DMS79 treated with DMSO at 0.1 percent for 48 hours (cell line): ENCODE results near the gene YIPF2.

Experiments
- DNase-seq: peaks from one replicate; lab custom pipeline; 2025; lab: John Stamatoyannopoulos, UW

The YIPF2 gene

DNA sequence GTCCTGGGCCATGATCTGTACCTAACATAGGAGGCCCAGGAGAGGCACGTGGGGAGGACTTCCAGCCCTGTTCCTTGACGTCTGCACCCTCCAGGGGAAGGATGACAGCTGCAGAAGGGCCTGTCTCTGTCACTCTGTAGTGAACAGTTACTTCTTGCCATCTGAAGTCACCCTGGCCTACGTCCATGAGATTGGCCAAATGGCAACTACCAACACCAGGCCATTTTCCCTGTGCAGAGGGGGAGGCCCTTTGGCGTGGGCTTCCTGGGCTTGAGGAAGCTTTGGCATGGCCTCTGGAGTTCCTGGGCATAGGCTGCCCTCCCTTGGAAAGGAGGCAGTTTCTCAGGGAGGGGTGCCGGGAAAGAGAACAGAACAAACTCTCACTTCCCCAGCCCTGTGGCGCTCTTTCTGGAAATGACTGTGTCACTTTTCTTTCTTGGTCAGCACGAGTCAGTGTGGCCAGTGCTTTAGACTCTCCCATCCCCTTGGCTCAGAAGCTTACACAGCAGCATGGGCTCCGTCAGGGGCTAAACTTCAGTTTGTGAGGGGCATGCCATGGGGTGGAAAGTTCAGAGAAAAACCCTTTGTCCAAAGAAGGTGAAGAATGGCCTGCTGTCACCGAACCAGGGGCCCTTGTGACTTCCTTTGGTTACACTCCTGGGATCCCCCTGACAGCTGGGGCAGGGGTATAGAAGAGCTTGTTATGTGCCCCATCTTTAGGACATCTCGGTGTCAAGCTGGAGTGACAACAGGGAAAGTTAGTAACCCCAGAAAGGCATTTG, 51.8 kb downstream of the YIPF2 start:
- no peak for DNase-seq

DNA sequence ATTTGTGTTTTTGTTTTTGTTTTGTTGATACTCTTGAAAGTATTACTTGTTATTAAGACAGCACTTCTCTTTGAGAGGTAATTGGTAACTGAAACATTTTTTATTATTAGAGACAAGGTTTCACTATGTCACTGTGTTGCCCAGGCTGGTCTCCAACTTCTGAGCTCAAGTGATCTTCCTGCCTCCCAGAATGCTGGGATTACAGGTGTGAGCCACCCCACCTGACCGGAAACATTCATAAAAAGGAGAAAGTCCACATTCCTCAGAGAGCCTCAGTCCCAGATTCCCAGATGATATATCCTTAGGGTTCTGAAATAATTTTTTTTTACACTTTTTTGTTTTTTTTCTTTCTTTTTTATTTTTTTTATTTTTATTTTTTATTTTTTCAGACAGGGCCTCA, 54.4 kb downstream of the YIPF2 start:
- no peak for DNase-seq

DNA sequence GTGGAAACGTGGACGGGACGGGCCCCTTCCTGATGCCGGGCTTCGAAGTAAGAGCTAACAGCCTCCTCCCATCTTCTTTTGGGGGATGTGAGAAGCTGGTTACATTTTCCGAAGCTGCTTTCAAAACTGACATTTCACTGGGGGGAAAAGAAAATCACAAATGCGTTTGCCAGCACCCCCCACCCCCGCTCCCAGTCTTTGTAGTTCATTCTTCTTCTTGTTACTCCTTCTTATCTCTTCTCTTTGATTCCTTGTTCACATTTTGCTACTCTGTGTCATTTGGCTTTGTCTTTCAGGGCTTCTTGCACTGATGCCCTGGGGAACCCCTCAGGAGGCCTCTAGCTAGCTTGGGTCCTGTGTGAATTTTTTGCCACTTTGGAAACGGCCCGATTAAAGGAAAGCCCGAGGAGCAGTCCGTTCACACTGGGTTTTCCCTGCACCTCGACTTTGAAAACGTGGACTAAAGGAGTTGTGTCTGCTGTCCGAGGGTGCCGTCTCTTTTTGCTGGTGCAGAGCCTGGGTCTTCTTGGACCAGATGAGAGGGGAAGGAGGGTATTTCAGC, 55.8 kb downstream of the YIPF2 start:
- DNase-seq: no peak
